ENCODE measurements around the gene ITPR2.
"Not testable (repeated sequence)": the region's sequence is repeated elsewhere in the genome, so short reads cannot be mapped to it uniquely, and the experiment has no call there.

Gene ITPR2

GRCh38 chr12:26832822-26833742 lies at the start of gene ITPR2:
ITPR2 (minus strand) TSS chr12:26833194; CDS start chr12:26832781, 413 bp downstream.
- DNase-seq, result peak; percentile 92 to 94

DNA sequence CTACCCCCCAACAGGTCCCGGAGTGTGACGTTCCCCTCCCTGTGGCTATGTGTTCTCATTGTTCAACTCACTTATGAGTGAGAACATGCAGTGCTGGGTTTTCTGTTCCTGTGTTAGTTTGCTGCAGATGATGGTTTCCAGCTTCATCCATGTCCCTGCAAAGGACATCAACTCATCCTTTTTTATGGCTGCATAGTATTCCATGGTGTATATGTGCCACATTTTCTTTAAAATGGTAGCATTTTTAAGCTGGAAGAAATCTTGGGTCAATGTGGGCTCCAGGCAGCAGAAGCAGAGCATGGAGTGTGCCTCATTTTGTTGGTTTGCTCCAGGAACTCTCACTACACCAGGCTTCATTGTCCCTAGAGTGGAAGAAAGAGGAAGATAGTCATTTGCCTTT lies 47.6 kb upstream of the ITPR2 start:
- no peak for DNase-seq

- no peak for DNase-seq
Observed at GRCh38 chr12:26878661-26879119, 45.7 kb upstream of the ITPR2 start.

- DNase-seq, result peak; percentile 33 to 42
Observed at GRCh38 chr12:26874501-26875296, 41.7 kb upstream of the ITPR2 start.

GRCh38 chr12:26872625-26873024 lies 39.6 kb upstream of the ITPR2 start:
- no peak for DNase-seq

DNA sequence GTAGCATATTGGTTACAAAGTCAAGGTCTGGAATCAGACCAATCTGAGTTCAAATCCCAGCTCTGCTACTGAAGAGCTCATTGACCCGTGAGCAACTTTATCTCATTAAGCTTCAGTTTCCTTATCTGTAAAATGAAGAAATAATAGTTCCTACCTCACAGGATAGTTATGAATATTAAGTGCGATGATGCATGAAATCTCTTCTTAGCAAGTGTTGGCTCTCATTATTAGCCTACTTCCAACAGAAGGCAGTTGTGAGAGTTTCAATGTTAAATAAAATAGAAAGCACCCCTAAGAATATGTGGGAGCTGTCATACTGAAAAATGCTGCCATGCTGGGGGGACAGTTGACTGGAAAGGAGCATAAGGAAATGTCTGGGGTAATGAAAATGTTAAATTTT lies 39.0 kb upstream of the ITPR2 start:
- DNase-seq, result no peak

DNA sequence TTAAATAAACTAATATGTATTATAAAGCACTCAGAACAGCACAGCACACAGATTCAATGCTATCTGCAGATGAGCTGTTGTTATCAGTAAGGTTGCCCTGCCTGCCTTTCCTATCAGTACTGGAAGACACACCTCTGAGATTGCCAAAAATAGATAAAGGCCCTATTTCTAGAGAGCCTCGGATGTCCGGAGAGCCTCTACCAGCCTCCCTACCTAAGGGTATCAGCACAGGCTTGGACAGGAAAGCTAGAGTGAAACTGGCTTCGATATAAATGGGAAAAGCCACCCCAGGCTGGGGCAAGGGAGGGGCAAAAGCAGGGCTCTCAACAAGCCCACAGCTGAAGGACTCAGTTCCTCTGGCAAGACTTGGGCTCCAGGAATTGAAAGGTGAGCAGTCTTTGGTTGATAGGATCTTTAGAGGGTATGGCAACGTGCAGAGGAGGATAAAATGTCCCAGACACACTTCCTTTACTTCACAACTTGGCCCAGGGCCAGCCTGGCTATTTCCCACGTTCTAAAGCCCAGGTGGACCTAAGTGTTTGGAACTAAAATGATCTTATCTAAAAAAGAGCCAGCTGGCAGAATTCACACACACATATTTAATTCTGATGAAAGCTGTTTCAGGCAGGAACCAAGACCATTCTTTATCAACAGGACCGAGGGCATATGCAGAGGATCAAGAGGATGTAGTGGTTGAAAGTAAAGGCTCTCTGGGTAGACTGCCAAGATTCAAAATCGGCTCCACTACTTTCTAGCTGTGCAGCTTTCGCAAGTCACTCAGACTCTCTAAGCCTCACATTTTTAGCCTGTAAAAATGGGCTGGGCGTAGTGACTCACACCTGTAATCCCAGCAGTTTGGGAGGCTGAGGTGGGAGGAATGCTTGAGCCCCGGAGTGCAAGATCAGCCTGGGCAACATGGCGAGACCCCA lies 37.8 kb upstream of the ITPR2 start:
- no peak for DNase-seq

GRCh38 chr12:26869908-26870459 lies 37.0 kb upstream of the ITPR2 start:
- DNase-seq, result no peak

DNA sequence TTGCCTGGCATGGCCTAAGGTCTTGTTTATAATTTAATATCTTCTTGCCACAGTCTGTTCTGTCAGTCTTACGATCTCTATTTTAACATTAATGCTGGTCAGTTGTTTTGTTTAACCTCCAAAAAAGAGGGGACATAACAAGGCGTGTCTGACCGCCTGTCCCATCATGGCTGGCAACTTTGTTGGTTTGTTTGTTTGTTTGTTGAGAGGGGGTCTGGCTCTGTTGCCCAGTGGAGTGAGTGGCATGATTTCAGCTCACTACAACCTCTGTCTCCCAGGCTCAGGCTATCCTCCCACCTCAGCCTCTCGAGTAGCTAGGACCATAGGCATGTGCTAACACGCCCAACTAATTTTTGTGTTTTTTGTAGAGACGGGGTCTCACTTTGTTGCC lies 36.1 kb upstream of the ITPR2 start:
- no peak for DNase-seq

DNA sequence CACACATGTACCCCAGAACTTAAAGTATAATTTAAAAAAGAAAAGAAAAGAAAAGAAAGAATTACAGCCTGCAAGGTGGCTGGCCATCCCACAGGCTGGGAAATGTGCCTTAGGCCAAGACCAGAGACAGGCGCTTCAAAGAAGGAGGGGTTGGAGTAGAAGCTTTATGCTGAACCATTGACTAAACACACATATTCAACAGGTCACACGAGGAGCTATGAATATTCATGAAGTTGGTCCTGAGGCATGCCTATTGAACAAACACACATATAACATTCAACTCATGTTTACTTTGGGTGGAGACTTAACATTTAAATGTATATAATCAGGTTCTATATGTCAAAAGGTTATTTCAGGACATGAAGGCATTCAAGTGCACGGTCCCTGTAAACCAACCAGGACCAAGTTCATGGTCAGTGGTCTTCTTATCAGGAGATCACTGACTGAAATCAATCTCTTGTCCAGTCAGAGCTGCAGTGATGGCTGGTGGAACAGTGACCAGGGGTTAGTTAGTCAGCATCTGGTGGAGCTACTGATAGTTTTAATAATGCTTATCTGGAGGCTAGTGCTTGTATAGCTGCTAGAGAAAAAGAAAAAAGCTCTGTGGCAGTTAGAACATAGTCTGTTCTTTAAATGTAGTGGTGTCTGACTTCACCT lies 35.6 kb upstream of the ITPR2 start:
- DNase-seq, result no peak

DNA sequence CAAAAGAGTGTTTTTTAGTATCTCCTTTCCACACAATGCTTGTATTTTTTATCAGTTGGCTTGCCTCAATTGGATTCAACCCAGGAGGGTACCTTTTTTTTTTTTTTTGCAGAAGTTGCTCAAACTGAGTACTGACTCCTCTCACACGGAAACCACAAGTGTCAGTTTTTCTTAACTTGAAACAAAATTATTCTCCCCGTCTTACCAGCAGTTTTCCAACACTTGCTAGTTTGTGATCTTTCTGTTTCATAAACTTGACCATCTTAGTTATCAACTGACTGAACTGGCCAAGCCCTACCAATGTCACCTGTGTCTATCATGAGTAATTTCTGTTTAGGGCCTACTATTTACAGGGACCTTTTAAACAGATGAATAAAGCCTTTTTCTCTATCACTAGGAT lies 34.1 kb upstream of the ITPR2 start:
- peak in 1 of 2 donors; percentile 13 for DNase-seq

DNA sequence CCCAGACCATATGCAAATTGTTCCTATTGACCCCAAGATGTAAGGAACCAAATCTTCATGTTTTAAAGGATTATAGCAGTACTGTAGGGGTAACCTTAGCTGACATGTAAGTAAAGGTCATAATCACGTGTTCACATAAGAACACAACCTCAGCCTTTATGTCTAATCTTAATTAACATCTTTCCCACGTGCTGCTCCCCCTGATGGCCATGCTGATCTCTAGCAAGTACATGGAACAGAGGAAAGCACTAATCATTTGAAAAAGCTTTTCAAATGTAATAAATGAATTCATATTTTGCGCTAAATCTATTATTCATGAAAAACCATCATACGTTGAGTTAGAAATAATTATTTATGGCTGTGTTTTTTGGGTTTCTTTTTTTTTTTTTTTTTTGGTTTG lies 30.5 kb upstream of the ITPR2 start:
- DNase-seq, result peak in 1 of 2 donors; percentile 23

GRCh38 chr12:26862787-26863186 lies 29.8 kb upstream of the ITPR2 start:
- DNase-seq, result not testable (repeated sequence)

DNA sequence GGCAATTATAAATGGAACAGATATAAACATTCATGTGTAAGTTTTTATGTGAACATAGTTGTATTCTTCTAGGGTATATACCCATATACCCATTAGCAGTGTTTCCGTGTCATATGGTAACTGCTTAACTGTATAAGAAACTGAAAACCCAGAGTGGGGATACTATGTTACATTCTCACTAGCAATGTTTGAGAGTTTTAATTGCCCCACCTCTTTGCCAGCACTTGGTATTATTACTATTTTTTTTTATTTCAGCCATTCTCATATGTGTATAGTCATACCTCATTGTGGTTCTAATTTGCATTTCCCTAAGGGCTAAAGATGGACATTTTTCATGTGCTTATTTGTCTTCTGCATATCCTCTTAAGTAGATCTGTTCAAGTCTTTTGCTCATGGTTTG lies 28.7 kb upstream of the ITPR2 start:
- DNase-seq, result no peak

DNA sequence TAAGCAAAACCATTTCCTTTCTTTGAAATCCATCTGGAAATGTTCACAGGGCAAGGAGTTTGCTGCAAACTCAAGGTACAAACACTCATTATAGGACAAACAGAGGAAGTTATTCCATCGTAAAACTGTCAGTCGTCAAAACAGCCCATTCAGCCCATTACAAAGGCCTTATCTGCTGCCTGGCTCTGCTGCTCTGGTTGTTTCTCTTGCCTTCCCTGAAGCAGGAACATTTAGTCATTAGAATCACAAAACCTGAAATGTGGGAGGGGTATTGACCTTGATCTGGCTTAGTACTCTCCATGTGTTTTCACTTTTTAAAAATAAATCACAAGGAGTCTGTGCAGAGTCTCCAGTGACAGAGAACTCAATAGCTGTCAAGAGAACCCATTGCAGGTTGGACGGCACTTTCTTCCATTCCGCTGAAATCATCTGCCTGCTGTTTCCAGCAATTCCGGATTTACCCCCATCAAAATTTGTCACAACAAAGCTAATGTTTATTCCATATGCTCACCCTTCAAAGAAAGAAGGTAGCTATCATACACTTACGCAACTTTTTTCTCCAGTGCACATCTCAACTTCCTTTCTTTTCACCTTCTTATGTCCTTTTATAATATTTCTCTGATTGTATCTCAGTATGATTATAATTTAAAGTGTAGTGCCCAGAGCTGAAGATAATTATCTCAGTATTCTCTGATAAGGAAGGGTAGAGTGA lies 24.6 kb upstream of the ITPR2 start:
- DNase-seq, result no peak

GRCh38 chr12:26855337-26855736 lies 22.3 kb upstream of the ITPR2 start:
- no peak for DNase-seq

DNA sequence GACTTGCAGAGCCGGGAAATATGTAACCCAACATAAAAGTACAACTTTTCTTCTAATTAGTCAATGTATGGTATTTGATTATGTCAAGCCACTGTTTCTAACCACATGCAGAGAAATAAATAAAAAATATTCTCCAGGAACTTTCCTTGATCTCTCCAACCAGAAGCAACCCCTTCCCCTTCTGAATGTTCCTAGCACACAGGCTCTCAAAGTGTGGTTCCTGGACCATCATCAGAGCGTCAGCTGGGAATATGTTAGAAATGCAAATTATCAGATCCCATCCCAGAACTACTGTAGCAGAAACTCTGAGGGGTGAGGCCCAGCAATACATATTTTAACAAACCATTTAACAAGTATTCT lies 21.0 kb upstream of the ITPR2 start:
- DNase-seq, result no peak

- DNase-seq, result peak; percentile 57 to 76
Observed at GRCh38 chr12:26853303-26854030, 20.5 kb upstream of the ITPR2 start.

GRCh38 chr12:26851031-26851809 lies 18.2 kb upstream of the ITPR2 start:
- no peak for DNase-seq
